RPMI7951 (cell line): ENCODE results near the gene CBR1. TPM values are rescaled to one million over a fixed set of nuclear protein-coding genes. Genes with fewer than 3 reads are reported as not detected.

ENCODE experiments used
- DNase-seq: peaks from one replicate; pipeline ENCODE4 v3.0.0-alpha.2; 2012; ENCODE audit warnings: low read depth
- total RNA-seq: library from RNA; depleted of rRNA; stranded (reverse); fragments of >200 nt; shearing (Covaris generic); gene quantifications from 2 replicates; pipeline ENCODE4 v1.2.3, GENCODE V29; 2014; rRNA removed

CBR1 gene
- 210 and 283 TPM in 2 replicates for total RNA-seq

DNA sequence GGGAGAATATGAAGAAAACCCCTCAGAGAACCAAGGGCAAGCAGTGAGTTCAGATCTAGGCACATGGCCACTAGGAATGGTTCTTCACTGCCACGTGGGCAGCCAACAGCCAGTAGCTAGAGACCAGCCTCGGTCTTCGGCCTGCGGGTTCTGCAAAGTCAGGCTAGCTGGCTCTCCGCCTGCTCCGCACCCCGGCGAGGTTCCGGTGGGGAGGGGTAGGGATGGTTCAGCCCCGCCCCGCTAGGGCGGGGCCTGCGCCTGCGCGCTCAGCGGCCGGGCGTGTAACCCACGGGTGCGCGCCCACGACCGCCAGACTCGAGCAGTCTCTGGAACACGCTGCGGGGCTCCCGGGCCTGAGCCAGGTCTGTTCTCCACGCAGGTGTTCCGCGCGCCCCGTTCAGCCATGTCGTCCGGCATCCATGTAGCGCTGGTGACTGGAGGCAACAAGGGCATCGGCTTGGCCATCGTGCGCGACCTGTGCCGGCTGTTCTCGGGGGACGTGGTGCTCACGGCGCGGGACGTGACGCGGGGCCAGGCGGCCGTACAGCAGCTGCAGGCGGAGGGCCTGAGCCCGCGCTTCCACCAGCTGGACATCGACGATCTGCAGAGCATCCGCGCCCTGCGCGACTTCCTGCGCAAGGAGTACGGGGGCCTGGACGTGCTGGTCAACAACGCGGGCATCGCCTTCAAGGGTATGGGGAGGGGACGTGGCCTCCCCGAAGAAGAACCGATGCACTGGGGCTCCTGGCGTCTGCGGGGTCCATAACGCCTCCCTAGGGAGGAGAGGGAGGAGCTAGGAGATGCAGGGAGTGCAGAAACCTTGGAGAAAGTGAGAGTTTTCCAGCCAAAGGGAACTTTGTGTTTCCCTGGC, at the start of gene CBR1:
TSS of gene CBR1 (plus strand) at position 312 of the 871 bp plus-strand sequence. CDS start at position 404, 92 bp downstream.
- DNase-seq: peak; percentile 94

GRCh38 chr21:36021251-36021837, 48.5 kb upstream of the CBR1 start:
- DNase-seq: no peak

DNA sequence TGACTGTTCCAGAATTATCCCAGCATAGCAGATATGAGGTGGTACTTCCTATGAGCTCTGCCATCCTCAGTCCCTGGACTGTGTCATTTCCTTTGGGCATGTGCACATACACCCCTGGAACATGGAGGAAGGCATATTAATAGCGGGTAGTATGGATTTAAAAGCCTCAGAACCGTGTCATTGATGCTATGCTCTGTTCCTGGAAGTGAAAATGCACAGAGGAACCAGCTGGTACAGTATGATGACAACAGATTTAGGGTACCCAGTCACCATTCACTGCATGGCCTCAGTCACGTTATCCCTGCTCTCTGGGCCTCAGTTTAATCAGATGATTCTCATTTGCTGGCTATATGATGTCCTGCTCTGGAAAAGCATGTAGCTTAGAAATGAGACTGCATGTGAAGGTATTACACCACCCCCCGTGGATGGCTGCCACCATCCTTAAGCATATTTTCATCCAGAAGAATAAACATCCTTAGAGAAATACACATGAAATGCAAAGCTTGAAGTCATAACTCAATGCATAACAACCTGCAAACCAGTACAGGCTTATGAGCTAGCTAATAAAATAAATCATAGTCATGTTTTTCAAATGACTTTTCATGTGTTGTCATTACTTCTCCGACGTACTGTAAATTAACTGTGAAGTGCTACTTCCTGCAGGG, 47.3 kb upstream of the CBR1 start:
- no peak for DNase-seq

- DNase-seq: no peak
Observed at GRCh38 chr21:36023092-36023480, 46.7 kb upstream of the CBR1 start.

- no peak for DNase-seq
Observed at GRCh38 chr21:36024782-36025181, 45.0 kb upstream of the CBR1 start.

DNA sequence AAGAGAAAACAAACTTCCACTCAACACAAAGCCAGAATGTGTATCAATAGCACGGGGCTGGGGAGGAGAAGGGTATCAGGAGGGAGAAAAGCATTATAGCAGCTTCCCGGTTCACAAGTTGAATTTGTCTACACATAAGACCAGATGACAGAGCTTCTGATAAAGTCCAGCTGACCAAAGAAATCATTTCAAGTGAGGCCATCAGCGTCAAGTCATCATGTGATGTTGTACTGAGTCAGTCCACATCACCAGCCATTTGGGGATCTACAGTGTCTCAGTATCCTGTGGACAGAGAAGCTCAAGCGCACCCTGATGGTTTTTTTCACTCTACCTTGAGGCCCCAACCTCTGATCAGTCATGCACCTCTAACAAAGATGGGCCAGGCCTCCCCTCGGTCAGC, 42.5 kb upstream of the CBR1 start:
- DNase-seq: no peak

- peak; percentile 60 for DNase-seq
Observed at GRCh38 chr21:36028127-36029069, 41.4 kb upstream of the CBR1 start.

DNA sequence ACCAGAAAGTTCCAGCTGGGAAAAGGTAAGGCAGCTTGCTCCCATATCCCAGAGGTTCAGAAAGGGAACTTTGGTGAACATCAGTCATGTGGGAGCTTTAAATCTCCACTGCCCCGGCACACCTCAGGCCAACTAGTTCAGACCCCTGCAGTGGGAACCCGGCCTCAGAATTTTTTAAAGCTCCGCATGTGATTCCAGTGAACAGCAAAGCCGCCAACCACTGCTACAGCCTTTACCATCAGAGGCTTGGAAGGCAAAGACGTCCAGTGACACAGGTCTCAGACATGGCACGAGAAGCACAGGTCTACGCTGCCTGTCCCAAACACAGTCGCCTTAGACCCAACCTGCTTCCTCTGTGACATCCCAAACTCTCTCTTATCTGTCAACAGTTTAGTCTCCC, 40.5 kb upstream of the CBR1 start:
- DNase-seq: no peak

- DNase-seq: peak; percentile 17
Observed at GRCh38 chr21:36030581-36031189, 39.1 kb upstream of the CBR1 start.

GRCh38 chr21:36032647-36033406, 37.0 kb upstream of the CBR1 start:
- no peak for DNase-seq

DNA sequence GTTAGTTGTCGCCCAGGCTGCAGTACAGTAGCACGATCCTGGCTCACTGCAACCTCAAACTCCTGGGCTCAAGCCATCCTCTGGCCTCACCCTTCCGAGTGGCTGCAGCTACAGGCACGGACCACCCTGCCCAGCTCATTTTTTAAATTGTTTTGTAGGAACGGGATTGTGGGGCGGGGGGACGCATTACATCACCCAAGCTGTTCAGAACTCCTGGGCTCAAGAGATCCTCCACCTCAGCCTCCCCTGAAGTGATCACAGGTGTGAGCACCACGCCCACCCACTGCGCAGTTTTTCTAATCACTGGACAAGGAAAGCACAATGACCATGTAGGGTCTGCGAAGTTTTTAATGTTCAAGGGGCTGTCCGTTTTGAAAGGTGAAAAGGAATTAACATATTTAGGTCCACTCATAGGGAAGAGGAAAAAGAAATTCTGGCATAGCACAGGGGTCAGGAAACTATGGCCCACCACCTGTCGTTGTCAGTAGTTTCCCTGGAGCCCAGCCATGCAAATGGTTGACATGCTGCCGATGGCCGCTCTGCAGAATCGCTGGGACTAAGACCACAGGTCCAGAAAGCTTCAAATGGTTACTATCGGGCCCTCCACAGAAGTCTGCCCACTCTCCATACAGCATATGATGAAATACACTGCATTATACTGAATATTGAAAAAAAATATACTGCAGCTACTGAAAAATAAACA, 35.5 kb upstream of the CBR1 start:
- no peak for DNase-seq

DNA sequence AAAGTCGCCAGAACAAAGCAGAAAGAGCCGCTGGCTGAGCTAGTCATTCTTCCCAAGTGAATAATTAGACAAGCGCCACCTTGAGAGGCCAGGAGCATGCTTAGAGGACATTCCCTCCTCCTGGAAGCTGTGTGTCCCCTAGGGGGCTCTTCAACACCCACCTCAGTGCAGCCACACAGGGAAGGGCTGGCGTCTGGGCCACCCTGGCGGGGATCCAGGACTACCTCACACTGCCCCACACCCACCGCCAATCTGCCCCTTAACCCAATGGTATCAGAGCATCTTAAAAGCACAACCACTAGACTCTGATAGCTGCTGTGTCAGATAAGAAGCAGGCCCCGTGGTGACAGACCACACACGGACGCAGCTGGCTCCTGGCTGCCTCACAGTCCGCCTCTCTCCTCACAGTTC, 34.4 kb upstream of the CBR1 start:
- no peak for DNase-seq

- no peak for DNase-seq
Observed at GRCh38 chr21:36038701-36039497, 30.9 kb upstream of the CBR1 start.

- DNase-seq: no peak
Observed at GRCh38 chr21:36039861-36040260, 30.0 kb upstream of the CBR1 start.

DNA sequence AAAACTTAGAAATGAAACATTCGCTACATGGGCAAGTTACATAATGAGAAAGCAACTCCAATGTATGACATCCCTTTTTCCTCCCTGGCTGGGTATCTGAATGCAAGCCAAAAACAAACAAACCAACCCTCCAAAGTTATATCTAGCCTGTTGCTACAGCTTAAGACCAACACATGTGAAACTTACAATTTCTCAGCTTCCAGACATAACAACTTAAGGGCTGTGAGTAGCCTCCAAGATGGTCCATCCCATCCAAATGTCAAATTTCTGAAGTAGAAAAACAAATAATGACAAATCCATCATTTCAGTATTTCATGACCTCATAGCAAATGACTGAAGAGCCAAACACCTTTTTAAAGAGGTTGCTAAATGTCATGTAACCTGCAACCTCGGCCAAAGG, 29.4 kb upstream of the CBR1 start:
- DNase-seq: no peak

DNA sequence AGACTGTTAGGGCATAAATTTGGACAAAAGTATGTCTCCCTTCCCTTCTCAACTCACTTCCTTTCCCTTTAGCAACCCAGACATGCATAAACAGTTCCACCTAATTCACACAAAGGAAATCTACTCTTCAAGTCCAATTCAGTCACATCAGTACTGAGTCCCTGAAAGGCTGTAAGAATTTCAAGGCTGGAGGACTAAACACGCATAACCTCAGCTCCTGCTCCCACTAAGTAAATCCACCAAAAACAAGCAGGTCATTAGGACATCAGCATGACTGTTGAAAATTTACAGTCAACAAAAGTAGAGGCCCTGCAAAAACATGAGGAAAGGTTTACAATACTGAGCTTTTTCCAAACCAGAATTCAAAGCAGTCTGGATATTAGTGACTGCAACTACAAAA, 27.9 kb upstream of the CBR1 start:
- DNase-seq: no peak

- no peak for DNase-seq
Observed at GRCh38 chr21:36044056-36044455, 25.8 kb upstream of the CBR1 start.

GRCh38 chr21:36045993-36046392, 23.8 kb upstream of the CBR1 start:
- DNase-seq: no peak

DNA sequence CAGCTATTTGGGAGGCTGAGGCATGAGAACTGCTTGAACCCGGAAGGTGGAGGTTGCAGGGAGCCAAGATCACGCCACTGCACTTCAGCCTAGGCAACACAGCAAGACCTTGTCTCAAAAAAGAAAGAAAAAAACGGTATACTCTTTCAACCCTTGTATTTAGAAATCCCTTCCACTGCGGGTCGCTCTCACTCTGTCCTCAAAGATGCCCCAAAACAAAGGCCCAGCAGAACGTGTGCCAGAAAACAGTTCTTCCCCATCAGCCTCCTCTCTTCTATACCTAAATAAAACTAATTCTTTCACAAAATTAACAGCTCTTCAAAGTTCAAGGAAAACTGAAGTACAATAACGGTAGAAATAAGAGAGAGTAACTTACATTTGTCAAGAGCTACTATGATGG, 22.7 kb upstream of the CBR1 start:
- DNase-seq: no peak
